HG03095 (cell line): ENCODE measurements around the gene EEA1.
"Not testable (repeated sequence)": the region's sequence is repeated elsewhere in the genome, so short reads cannot be mapped to it uniquely, and the experiment has no call there.

Experiments
- ATAC-seq: cut with Tn5 transposase; IDR thresholded peaks from one replicate; pipeline ENCODE4 v1.9.1; 2021; ENCODE audit warnings: moderate library complexity; ENCODE audit not compliant: unreplicated experiment

The EEA1 gene

GRCh38 chr12:92753976-92754885 is 174.9 kb downstream of the EEA1 start:
- no peak for ATAC-seq

- ATAC-seq = not testable (repeated sequence)
These were observed 179.4 kb downstream of the EEA1 start for GRCh38 chr12:92749691-92750090.

GRCh38 chr12:92747151-92747550 is 181.9 kb downstream of the EEA1 start:
- no peak for ATAC-seq

- no peak for ATAC-seq
These were observed 183.1 kb downstream of the EEA1 start for GRCh38 chr12:92745856-92746550.

- ATAC-seq = no peak
These were observed 186.1 kb downstream of the EEA1 start for GRCh38 chr12:92743026-92743425.

GRCh38 chr12:92740411-92740810 is 188.7 kb downstream of the EEA1 start:
- no peak for ATAC-seq

GRCh38 chr12:92739113-92739512 is 190.0 kb downstream of the EEA1 start:
- no peak for ATAC-seq

GRCh38 chr12:92737855-92738850 is 190.9 kb downstream of the EEA1 start:
- no peak for ATAC-seq

- ATAC-seq = no peak
These were observed 192.5 kb downstream of the EEA1 start for GRCh38 chr12:92736605-92737004.

GRCh38 chr12:92735131-92735721 is 193.9 kb downstream of the EEA1 start:
- no peak for ATAC-seq

- ATAC-seq = no peak
These were observed 195.4 kb downstream of the EEA1 start for GRCh38 chr12:92733661-92734060.

- no peak for ATAC-seq
These were observed 195.9 kb downstream of the EEA1 start for GRCh38 chr12:92733181-92733580.

GRCh38 chr12:92732716-92733115 is 196.4 kb downstream of the EEA1 start:
- ATAC-seq = no peak

- no peak for ATAC-seq
These were observed 196.9 kb downstream of the EEA1 start for GRCh38 chr12:92732216-92732615.

GRCh38 chr12:92730758-92731157 is 198.3 kb downstream of the EEA1 start:
- ATAC-seq = no peak

- ATAC-seq = no peak
These were observed 199.3 kb downstream of the EEA1 start for GRCh38 chr12:92729773-92730305.

- no peak for ATAC-seq
These were observed 202.2 kb downstream of the EEA1 start for GRCh38 chr12:92726850-92727249.

- no peak for ATAC-seq
These were observed 206.2 kb downstream of the EEA1 start for GRCh38 chr12:92722897-92723296.

GRCh38 chr12:92721656-92722055 is 207.4 kb downstream of the EEA1 start:
- no peak for ATAC-seq

GRCh38 chr12:92721130-92721529 is 208.0 kb downstream of the EEA1 start:
- no peak for ATAC-seq
